Measurements from ENCODE around the gene NMB. TPM values are rescaled to one million over a fixed set of nuclear protein-coding genes. Genes with fewer than 3 reads are reported as not detected.
A peak's percentile ranks its signal among the peaks of the same experiment; 100 is the strongest.

Gene NMB
- total and polyA plus RNA-seq, 2 of the 13 experiments (the other 11 are each of a cell fraction or from before 2014, with no cell fraction given) = 10.4 to 25.4 TPM

GRCh38 chr15:84633311-84634227 lies 24.4 kb downstream of the NMB start (continued):
- TF ChIP-seq RNF2 (conservative IDR thresholded peaks at IDR 0.05; ENCODE audit: low read depth) = peak; percentile 73; the same call in 1 of the 2 replicates
- TF ChIP-seq YEATS4 (CRISPR knock-in tag; IDR thresholded peaks at IDR 0.05; ENCODE audit: borderline replicate concordance) = peak; percentile 41; the same call in 1 of the 2 replicates
- 0 out of 2 replicates have a peak, but pooled peaks have one; percentile 20 for TF ChIP-seq LBX2 (CRISPR knock-in tag; IDR thresholded peaks at IDR 0.05; ENCODE audit: borderline replicate concordance)
- TF ChIP-seq KAT8 (CRISPR knock-in tag; IDR thresholded peaks at IDR 0.05) = 0 out of 2 replicates have a peak, but pooled peaks have one; percentile 41
- TF ChIP-seq THAP11 (CRISPR knock-in tag; IDR thresholded peaks at IDR 0.05) = peak; percentile 78
- TF ChIP-seq, protein P1, sequence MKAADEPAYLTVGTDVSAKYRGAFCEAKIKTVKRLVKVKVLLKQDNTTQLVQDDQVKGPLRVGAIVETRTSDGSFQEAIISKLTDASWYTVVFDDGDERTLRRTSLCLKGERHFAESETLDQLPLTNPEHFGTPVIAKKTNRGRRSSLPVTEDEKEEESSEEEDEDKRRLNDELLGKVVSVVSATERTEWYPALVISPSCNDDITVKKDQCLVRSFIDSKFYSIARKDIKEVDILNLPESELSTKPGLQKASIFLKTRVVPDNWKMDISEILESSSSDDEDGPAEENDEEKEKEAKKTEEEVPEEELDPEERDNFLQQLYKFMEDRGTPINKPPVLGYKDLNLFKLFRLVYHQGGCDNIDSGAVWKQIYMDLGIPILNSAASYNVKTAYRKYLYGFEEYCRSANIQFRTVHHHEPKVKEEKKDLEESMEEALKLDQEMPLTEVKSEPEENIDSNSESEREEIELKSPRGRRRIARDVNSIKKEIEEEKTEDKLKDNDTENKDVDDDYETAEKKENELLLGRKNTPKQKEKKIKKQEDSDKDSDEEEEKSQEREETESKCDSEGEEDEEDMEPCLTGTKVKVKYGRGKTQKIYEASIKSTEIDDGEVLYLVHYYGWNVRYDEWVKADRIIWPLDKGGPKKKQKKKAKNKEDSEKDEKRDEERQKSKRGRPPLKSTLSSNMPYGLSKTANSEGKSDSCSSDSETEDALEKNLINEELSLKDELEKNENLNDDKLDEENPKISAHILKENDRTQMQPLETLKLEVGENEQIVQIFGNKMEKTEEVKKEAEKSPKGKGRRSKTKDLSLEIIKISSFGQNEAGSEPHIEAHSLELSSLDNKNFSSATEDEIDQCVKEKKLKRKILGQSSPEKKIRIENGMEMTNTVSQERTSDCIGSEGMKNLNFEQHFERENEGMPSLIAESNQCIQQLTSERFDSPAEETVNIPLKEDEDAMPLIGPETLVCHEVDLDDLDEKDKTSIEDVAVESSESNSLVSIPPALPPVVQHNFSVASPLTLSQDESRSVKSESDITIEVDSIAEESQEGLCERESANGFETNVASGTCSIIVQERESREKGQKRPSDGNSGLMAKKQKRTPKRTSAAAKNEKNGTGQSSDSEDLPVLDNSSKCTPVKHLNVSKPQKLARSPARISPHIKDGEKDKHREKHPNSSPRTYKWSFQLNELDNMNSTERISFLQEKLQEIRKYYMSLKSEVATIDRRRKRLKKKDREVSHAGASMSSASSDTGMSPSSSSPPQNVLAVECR (CRISPR knock-in tag; IDR thresholded peaks at IDR 0.05; ENCODE audit: borderline replicate concordance) = peak; percentile 80
- no peak for TF ChIP-seq ZNF746 (CRISPR knock-in tag; IDR thresholded peaks at IDR 0.05)
- peak; percentile 34; the same call in 1 of the 2 replicates for TF ChIP-seq ZNF790 (CRISPR knock-in tag; IDR thresholded peaks at IDR 0.05; ENCODE audit: borderline replicate concordance)
- peak; percentile 64; the same call in 1 of the 2 replicates for TF ChIP-seq ATF7-NPFF (CRISPR knock-in tag; IDR thresholded peaks at IDR 0.05; ENCODE audit: low read depth)
- 0 out of 2 replicates have a peak, but pooled peaks have one; percentile 66 for TF ChIP-seq ZSCAN30 (CRISPR knock-in tag; IDR thresholded peaks at IDR 0.05)
- 0 out of 2 replicates have a peak, but pooled peaks have one; percentile 57 for TF ChIP-seq ZFP90 (CRISPR knock-in tag; IDR thresholded peaks at IDR 0.05; ENCODE audit: borderline replicate concordance)
- peak; percentile 21; the same call in 1 of the 2 replicates for TF ChIP-seq ZSCAN9 (CRISPR knock-in tag; IDR thresholded peaks at IDR 0.05; ENCODE audit: borderline replicate concordance)
- 0 out of 2 replicates have a peak, but pooled peaks have one; percentile 47 for TF ChIP-seq BATF2 (CRISPR knock-in tag; IDR thresholded peaks at IDR 0.05)
- TF ChIP-seq, protein P2, sequence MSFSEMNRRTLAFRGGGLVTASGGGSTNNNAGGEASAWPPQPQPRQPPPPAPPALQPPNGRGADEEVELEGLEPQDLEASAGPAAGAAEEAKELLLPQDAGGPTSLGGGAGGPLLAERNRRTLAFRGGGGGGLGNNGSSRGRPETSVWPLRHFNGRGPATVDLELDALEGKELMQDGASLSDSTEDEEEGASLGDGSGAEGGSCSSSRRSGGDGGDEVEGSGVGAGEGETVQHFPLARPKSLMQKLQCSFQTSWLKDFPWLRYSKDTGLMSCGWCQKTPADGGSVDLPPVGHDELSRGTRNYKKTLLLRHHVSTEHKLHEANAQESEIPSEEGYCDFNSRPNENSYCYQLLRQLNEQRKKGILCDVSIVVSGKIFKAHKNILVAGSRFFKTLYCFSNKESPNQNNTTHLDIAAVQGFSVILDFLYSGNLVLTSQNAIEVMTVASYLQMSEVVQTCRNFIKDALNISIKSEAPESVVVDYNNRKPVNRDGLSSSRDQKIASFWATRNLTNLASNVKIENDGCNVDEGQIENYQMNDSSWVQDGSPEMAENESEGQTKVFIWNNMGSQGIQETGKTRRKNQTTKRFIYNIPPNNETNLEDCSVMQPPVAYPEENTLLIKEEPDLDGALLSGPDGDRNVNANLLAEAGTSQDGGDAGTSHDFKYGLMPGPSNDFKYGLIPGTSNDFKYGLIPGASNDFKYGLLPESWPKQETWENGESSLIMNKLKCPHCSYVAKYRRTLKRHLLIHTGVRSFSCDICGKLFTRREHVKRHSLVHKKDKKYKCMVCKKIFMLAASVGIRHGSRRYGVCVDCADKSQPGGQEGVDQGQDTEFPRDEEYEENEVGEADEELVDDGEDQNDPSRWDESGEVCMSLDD (CRISPR knock-in tag; IDR thresholded peaks at IDR 0.05; ENCODE audit: borderline replicate concordance) = no peak
- TF ChIP-seq NR2F6 (IDR thresholded peaks at IDR 0.05) = no peak
- TF ChIP-seq NR2F6 (CRISPR knock-in tag; IDR thresholded peaks at IDR 0.05) = no peak
- peak; percentile 45; the same call in 1 of the 2 replicates for TF ChIP-seq GFI1 (CRISPR knock-in tag; IDR thresholded peaks at IDR 0.05; ENCODE audit: borderline replicate concordance)
- TF ChIP-seq MXD1 (CRISPR knock-in tag; IDR thresholded peaks at IDR 0.05) = peak; percentile 63; the same call in 1 of the 2 replicates
- TF ChIP-seq JDP2 (CRISPR knock-in tag; IDR thresholded peaks at IDR 0.05; ENCODE audit: borderline replicate concordance) = peak; percentile 36; the same call in 1 of the 2 replicates
- TF ChIP-seq ZNF614 (CRISPR knock-in tag; IDR thresholded peaks at IDR 0.05; ENCODE audit: borderline replicate concordance) = no peak
